H1 (cell line): ENCODE measurements around the gene GID8. TPM values are rescaled to one million over a fixed set of nuclear protein-coding genes. Genes with fewer than 3 reads are reported as not detected.
A peak's percentile ranks its signal among the peaks of the same experiment; 100 is the strongest.

Experiments
- CTCF ChIA-PET: fragments of 300-600 bp; sonication (Branson Sonifier 250); formaldehyde crosslinking; loops from one replicate; lab custom pipeline; 2021; ENCODE audit not compliant: partially characterized antibody; lab: Charles Lee
- POLR2A ChIA-PET: fragments of 300-600 bp; sonication (Branson Sonifier 250); formaldehyde crosslinking; loops from one replicate; lab custom pipeline; 2021; ENCODE audit warnings: inconsistent platforms; ENCODE audit not compliant: partially characterized antibody; lab: Charles Lee
- DNase-seq, 2 experiments: peaks; one replicate each; pipeline versions ENCODE4 v3.0.0 to v3.0.0-alpha.2; 2010 to 2022; ENCODE audit warnings: low spot score in 2 of 2, low read depth in 1 of 2, mixed read lengths in 1 of 2
- FAIRE-seq: peaks from 2 replicates; lab custom pipeline; 2011; peaks lifted over from hg19 to GRCh38; lab: Jason Lieb, UNC
- H2AFZ ChIP-seq: 2 replicates; pipeline ENCODE4 v1.8.1; 2012; ENCODE audit warnings: low read length, inconsistent platforms
- H2AK5ac ChIP-seq: 2 replicates; pipeline ENCODE4 v1.6.1; 2013; ENCODE audit warnings: low read depth, low read length
- H2BK120ac ChIP-seq: replicated peaks from 2 replicates; pipeline ENCODE3; 2013; ENCODE audit warnings: low read depth, low read length, inconsistent platforms
- H2BK12ac ChIP-seq: 2 replicates; pipeline ENCODE4 v1.6.1; 2013; ENCODE audit warnings: low read depth, low read length
- H2BK15ac ChIP-seq: 2 replicates; pipeline ENCODE4 v1.6.1; 2013; ENCODE audit warnings: low read length
- H2BK20ac ChIP-seq: 2 replicates; pipeline ENCODE4 v1.6.1; 2013; ENCODE audit warnings: low read length
- H2BK5ac ChIP-seq: 2 replicates; pipeline ENCODE4 v1.6.1; 2013; ENCODE audit warnings: low read depth, low read length
- H3K14ac ChIP-seq: 2 replicates; pipeline ENCODE4 v1.6.1; 2013; ENCODE audit warnings: inconsistent platforms; ENCODE audit not compliant: insufficient read length
- H3K18ac ChIP-seq: 2 replicates; pipeline ENCODE4 v1.6.1; 2013; ENCODE audit warnings: low read length; ENCODE audit errors: extremely low read depth
- H3K23ac ChIP-seq: 2 replicates; pipeline ENCODE4 v1.6.1; 2013; ENCODE audit warnings: inconsistent platforms; ENCODE audit not compliant: insufficient read length
- H3K23me2 ChIP-seq: 2 replicates; pipeline ENCODE4 v1.6.1; 2013; ENCODE audit warnings: low read depth, low read length
- H3K27ac ChIP-seq: 2 replicates; pipeline ENCODE4 v1.6.1; 2011; ENCODE audit warnings: low read depth, low read length, inconsistent platforms
- H3K27me3 ChIP-seq, 4 experiments: replicated peaks in 1 of 4; 1 replicate in 1 of 4; 2 replicates in 3 of 4; pipeline versions ENCODE4 v1.6.1 to v1.8.1; 2011 to 2013; ENCODE audit warnings: low read length in 3 of 4, mild to moderate bottlenecking in 3 of 4, inconsistent platforms in 2 of 4, mixed read lengths in 2 of 4, moderate library complexity in 1 of 4; ENCODE audit not compliant: control insufficient read depth in 3 of 4, insufficient read depth in 3 of 4; ENCODE audit errors: extremely low read depth in 1 of 4
- H3K36me3 ChIP-seq, 4 experiments: 2 replicates each; pipeline versions ENCODE4 v1.6.1 to v1.8.1; 2011 to 2013; ENCODE audit warnings: mild to moderate bottlenecking in 4 of 4, low read length in 3 of 4, moderate library complexity in 2 of 4, control low read depth in 1 of 4, inconsistent platforms in 1 of 4; ENCODE audit not compliant: insufficient read depth in 4 of 4, control insufficient read depth in 2 of 4
- H3K4ac ChIP-seq: replicated peaks from 2 replicates; pipeline ENCODE3; 2013; ENCODE audit warnings: low read length, low read depth, mixed read lengths, inconsistent platforms; ENCODE audit not compliant: insufficient read length
- H3K4me1 ChIP-seq, 4 experiments: replicated peaks in 1 of 4; 1 replicate in 1 of 4; 2 replicates in 3 of 4; pipeline versions ENCODE4 v1.6.1 to v1.8.1; 2011 to 2013; ENCODE audit warnings: low read length in 3 of 4, inconsistent platforms in 2 of 4, mixed read lengths in 1 of 4; ENCODE audit not compliant: insufficient read depth in 4 of 4, control insufficient read depth in 3 of 4
- H3K4me2 ChIP-seq, 2 experiments: 2 replicates each; pipeline versions ENCODE4 v1.6.1 to v1.8.1; 2011 to 2013; ENCODE audit warnings: low read depth in 2 of 2, low read length in 2 of 2, control low read depth in 1 of 2, inconsistent platforms in 1 of 2, mild to moderate bottlenecking in 1 of 2; ENCODE audit not compliant: insufficient read depth in 1 of 2
- H3K4me3 ChIP-seq, 4 experiments: fragments of 200-600, 300-600 bp in 1 of 4; sonication (generic), shearing (Covaris generic), sonication (Bioruptor Twin) in 1 of 4; 2 replicates each; pipeline versions ENCODE4 v1.5.1 to v1.8.1; 2011 to 2016; ENCODE audit warnings: low read length in 4 of 4, low read depth in 3 of 4, control low read depth in 2 of 4, inconsistent platforms in 2 of 4, mild to moderate bottlenecking in 2 of 4, mixed read lengths in 1 of 4, moderate library complexity in 1 of 4; ENCODE audit not compliant: insufficient read depth in 2 of 4; ENCODE audit errors: extremely low read depth in 1 of 4
- H3K56ac ChIP-seq: replicated peaks from 2 replicates; pipeline ENCODE3; 2013; ENCODE audit warnings: low read depth, mild to moderate bottlenecking, mixed read lengths, low read length, inconsistent platforms; ENCODE audit not compliant: insufficient read length
- H3K79me1 ChIP-seq: 2 replicates; pipeline ENCODE4 v1.6.1; 2013; ENCODE audit warnings: low read depth, low read length, control low read depth
- H3K79me2 ChIP-seq, 2 experiments: 2 replicates each; pipeline versions ENCODE4 v1.6.1 to v1.8.1; 2012 to 2013; ENCODE audit warnings: low read length in 2 of 2, mild to moderate bottlenecking in 2 of 2, inconsistent platforms in 1 of 2; ENCODE audit not compliant: insufficient read depth in 2 of 2, control insufficient read depth in 1 of 2
- H3K9ac ChIP-seq, 4 experiments: replicated peaks in 1 of 4; 1 replicate in 1 of 4; 2 replicates in 3 of 4; pipeline versions ENCODE4 v1.6.1 to v1.8.1; 2011 to 2013; ENCODE audit warnings: low read depth in 3 of 4, low read length in 3 of 4, control low read depth in 2 of 4, mild to moderate bottlenecking in 2 of 4, moderate library complexity in 2 of 4, inconsistent platforms in 1 of 4; ENCODE audit errors: extremely low read depth in 1 of 4
- H3K9me3 ChIP-seq, 2 experiments: 2 replicates each; pipeline versions ENCODE4 v1.6.1 to v1.8.1; 2012 to 2013; ENCODE audit warnings: mild to moderate bottlenecking in 2 of 2, moderate library complexity in 2 of 2, control low read depth in 1 of 2, inconsistent platforms in 1 of 2, low read depth in 1 of 2, low read length in 1 of 2, mixed read lengths in 1 of 2; ENCODE audit not compliant: insufficient read depth in 2 of 2
- H4K20me1 ChIP-seq, 2 experiments: replicated peaks in 1 of 2; 2 replicates each; pipeline versions ENCODE3 to v1.8.1; 2011 to 2013; ENCODE audit warnings: inconsistent platforms in 2 of 2, low read length in 2 of 2, mild to moderate bottlenecking in 1 of 2; ENCODE audit not compliant: insufficient read depth in 2 of 2, control insufficient read depth in 1 of 2
- H4K5ac ChIP-seq: 2 replicates; pipeline ENCODE4 v1.6.1; 2013; ENCODE audit warnings: low read length, low read depth, mixed read lengths, inconsistent platforms; ENCODE audit not compliant: insufficient read length
- H4K8ac ChIP-seq: 2 replicates; pipeline ENCODE4 v1.8.0; 2013; ENCODE audit warnings: mild to moderate bottlenecking, moderate library complexity, low read length, inconsistent platforms; ENCODE audit not compliant: insufficient read depth; ENCODE audit errors: extremely low read depth
- H4K91ac ChIP-seq: replicated peaks from 2 replicates; pipeline ENCODE3; 2013; ENCODE audit warnings: low read length, mixed read lengths, inconsistent platforms; ENCODE audit not compliant: insufficient read length
- ASH2L ChIP-seq: fragments of 200-600, 300-600 bp; sonication (generic); IDR thresholded peaks from one replicate; pipeline ENCODE4 v1.7.1; 2017; ENCODE audit warnings: low read length
- BACH1 ChIP-seq: IDR thresholded peaks from 2 replicates; pipeline ENCODE4 v1.6.1; 2012; ENCODE audit warnings: low read length, improper control_type of control experiment
- GTF2F1 ChIP-seq: IDR thresholded peaks from 2 replicates; pipeline ENCODE4 v1.6.1; 2012; ENCODE audit warnings: low read depth, low read length, improper control_type of control experiment, borderline replicate concordance
- KDM1A ChIP-seq: fragments of 200-600, 300-600 bp; sonication (generic); IDR thresholded peaks from 2 replicates; pipeline ENCODE4 v1.7.1; 2016; ENCODE audit warnings: mild to moderate bottlenecking, low read length, borderline replicate concordance
- KDM4A ChIP-seq: IDR thresholded peaks from one replicate; pipeline ENCODE4 v1.7.1; 2012; ENCODE audit warnings: low read depth, mild to moderate bottlenecking, moderate library complexity, low read length, inconsistent platforms; ENCODE audit not compliant: severe bottlenecking
- MAFK ChIP-seq: IDR thresholded peaks from 2 replicates; pipeline ENCODE4 v1.6.1; 2012; ENCODE audit warnings: low read depth, mild to moderate bottlenecking, improper control_type of control experiment, low read length
- RNF2 ChIP-seq: fragments of 200-900, 300-1000 bp; sonication (generic); IDR thresholded peaks from 2 replicates; pipeline ENCODE4 v1.7.1; 2016; ENCODE audit warnings: borderline replicate concordance, low read depth, mild to moderate bottlenecking, antibody characterized with exemption, low read length; ENCODE audit not compliant: poor library complexity, severe bottlenecking; ENCODE audit errors: missing control alignments
- SIRT6 ChIP-seq: IDR thresholded peaks from one replicate; pipeline ENCODE4 v1.7.1; 2012; ENCODE audit warnings: low read length, inconsistent platforms
- SP2 ChIP-seq: IDR thresholded peaks from 2 replicates; pipeline ENCODE4 v1.6.1; 2012; ENCODE audit warnings: mild to moderate bottlenecking, low read length, inconsistent platforms
- SUZ12 ChIP-seq: fragments of 200-600 bp; sonication (generic); IDR thresholded peaks from 2 replicates; pipeline ENCODE4 v1.6.1; 2012; ENCODE audit warnings: mild to moderate bottlenecking, inconsistent platforms, low read length, moderate library complexity, mixed read lengths
- TAF1 ChIP-seq: IDR thresholded peaks from 2 replicates; pipeline ENCODE4 v1.6.1; 2011; ENCODE audit warnings: mild to moderate bottlenecking, low read depth, low read length
- TAF7 ChIP-seq: optimal IDR thresholded peaks from 2 replicates; pipeline ENCODE3; 2011; ENCODE audit warnings: low read depth, mild to moderate bottlenecking, inconsistent platforms, low read length, moderate library complexity, borderline replicate concordance
- WGBS, 2 experiments: shearing (Covaris generic) in 1 of 2; methylation state at CpG; one replicate each; pipeline versions ENCODE4 v1.1.6 to v1.1.7; 2013 to 2015; ENCODE audit warnings: low lambda C conversion rate in 2 of 2, mixed read lengths in 2 of 2, inconsistent platforms in 1 of 2, low coverage in 1 of 2, missing lambda C conversion rate in 1 of 2; ENCODE audit not compliant: insufficient replicate concordance in 2 of 2, insufficient coverage in 1 of 2, insufficient read length in 1 of 2; ENCODE audit errors: extremely low coverage in 1 of 2, missing lambda C conversion rate in 1 of 2; 5-methylcytosine and 5-hydroxymethylcytosine counted together
- polyA plus RNA-seq, 7 experiments: library from polyadenylated mRNA; depleted of rRNA in 3 of 7; stranded (reverse) in 5 of 7; unstranded in 2 of 7; fragments of >200 nt in 5 of 7; fragments of 200-250 nt in 2 of 7; gene quantifications; 1 replicate in 5 of 7; 2 replicates in 1 of 7; 4 replicates in 1 of 7; pipeline versions ENCODE4 v1.2.1 to v1.2.3, GENCODE V29; 2011 to 2013; ENCODE audit warnings: missing spikeins in 2 of 7, mixed read lengths in 2 of 7
- total RNA-seq: library from RNA; stranded (reverse); fragmentation: NEBNext Ultra II Directional; extraction: Animal tissue kit (Norgen Biotek cat#: 25700); gene quantifications from 2 replicates; pipeline ENCODE4 v1.2.1, GENCODE V29; 2021

GID8 gene
- total and polyA plus RNA-seq, 2 of the 8 experiments (the other 6 are each of a cell fraction or from before 2014, with no cell fraction given), result 39.7 to 72.9 TPM

GRCh38 chr20:62962221-62962879 lies 24.4 kb downstream of the GID8 start:
- FAIRE-seq (no peak), DNase-seq (no peak)
- 91% methylated on average over 25 of the region's 30 CpGs; no CpG with 5 or more reads in 1 of the 2 experiments for WGBS, 2 experiments
- CTCF ChIA-PET, result interaction anchor here (1.0 to 1.2 kb wide), 3 partner anchors 8 to 18 kb away, joined by 3 to 4 read pairs (median 3); no protein-coding TSS in a partner anchor
- Histone ChIP-seq H3K56ac (no peak overlapping the region), H4K5ac (no peak overlapping the region), H3K4ac (no peak overlapping the region), H2BK20ac (no peak overlapping the region), H3K79me2 (no peaks in the 10 kb centered on the region), H3K9ac (no peak overlapping the region), H2BK120ac (no peak overlapping the region), H3K23me2 (no peaks in the 10 kb centered on the region), H3K79me1 (peaks cover 1% of the 10 kb centered on the region; the same call in 1 of the 2 replicates), H3K14ac (no peak overlapping the region), H3K27me3 (no peaks in the 10 kb centered on the region), H4K20me1 (peaks cover 0 to 16% of the 10 kb centered on the region in 2 experiments), H4K8ac (peak overlapping the region; percentile 57; the same call in 1 of the 2 replicates), H2BK12ac (no peak overlapping the region), H3K9me3 (no peaks in the 10 kb centered on the region), H3K18ac (no peak overlapping the region), H3K27ac (no peak overlapping the region), H2BK5ac (no peak overlapping the region), H2BK15ac (no peak overlapping the region), H3K36me3 (peaks cover 0 to 10% (median 5%) of the 10 kb centered on the region in 4 experiments; a peak in 5 of 8 replicates), H3K4me2 (no peak overlapping the region), H2AK5ac (no peak overlapping the region), H3K4me1 (peaks cover 0 to 3% (median 0%) of the 10 kb centered on the region in 4 experiments; a peak in 2 of 7 replicates), H3K23ac (no peak overlapping the region), H2AFZ (no peak overlapping the region), H4K91ac (no peak overlapping the region), H3K4me3 (no peak overlapping the region)
- POLR2A ChIA-PET, result interaction anchor here (1.2 to 1.6 kb wide), 2 partner anchors 8 to 62 kb away, joined by 3 read pairs; no protein-coding TSS in a partner anchor
- TF ChIP-seq SUZ12 (no peak), KDM1A (no peak), MAFK (no peak), GTF2F1 (no peak), KDM4A (no peak), BACH1 (no peak), ASH2L (no peak), SP2 (no peak), SIRT6 (no peak), RNF2 (no peak), TAF7 (no peak), TAF1 (no peak)
